Hepatocyte (in vitro differentiated cells): ENCODE data around the gene SEMA6A.

Experiments used
- EZH2phosphoT487 ChIP-seq: fragments of 200-600 bp; sonication (generic); IDR thresholded peaks from one replicate; pipeline ENCODE4 v1.6.1; 2018; ENCODE audit warnings: antibody characterized with exemption, mild to moderate bottlenecking, low read depth, moderate library complexity; ENCODE audit not compliant: unreplicated experiment, severe bottlenecking
- TF ChIP-seq, protein P1 (sequence below): fragments of 200-600 bp; sonication (generic); IDR thresholded peaks from 2 replicates; pipeline ENCODE4 v1.5.1; 2016; ENCODE audit warnings: antibody characterized with exemption, mild to moderate bottlenecking; ENCODE audit not compliant: poor library complexity

- TF ChIP-seq, protein P1, sequence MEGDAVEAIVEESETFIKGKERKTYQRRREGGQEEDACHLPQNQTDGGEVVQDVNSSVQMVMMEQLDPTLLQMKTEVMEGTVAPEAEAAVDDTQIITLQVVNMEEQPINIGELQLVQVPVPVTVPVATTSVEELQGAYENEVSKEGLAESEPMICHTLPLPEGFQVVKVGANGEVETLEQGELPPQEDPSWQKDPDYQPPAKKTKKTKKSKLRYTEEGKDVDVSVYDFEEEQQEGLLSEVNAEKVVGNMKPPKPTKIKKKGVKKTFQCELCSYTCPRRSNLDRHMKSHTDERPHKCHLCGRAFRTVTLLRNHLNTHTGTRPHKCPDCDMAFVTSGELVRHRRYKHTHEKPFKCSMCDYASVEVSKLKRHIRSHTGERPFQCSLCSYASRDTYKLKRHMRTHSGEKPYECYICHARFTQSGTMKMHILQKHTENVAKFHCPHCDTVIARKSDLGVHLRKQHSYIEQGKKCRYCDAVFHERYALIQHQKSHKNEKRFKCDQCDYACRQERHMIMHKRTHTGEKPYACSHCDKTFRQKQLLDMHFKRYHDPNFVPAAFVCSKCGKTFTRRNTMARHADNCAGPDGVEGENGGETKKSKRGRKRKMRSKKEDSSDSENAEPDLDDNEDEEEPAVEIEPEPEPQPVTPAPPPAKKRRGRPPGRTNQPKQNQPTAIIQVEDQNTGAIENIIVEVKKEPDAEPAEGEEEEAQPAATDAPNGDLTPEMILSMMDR: no peak
- no peak for TF ChIP-seq EZH2phosphoT487
Measured at GRCh38 chr5:116573702-116574366, 789 bp downstream of the SEMA6A start.
